MG63 (cell line): ENCODE measurements around the gene ADARB2. TPM values are rescaled to one million over a fixed set of nuclear protein-coding genes. Genes with fewer than 3 reads are reported as not detected.

Source experiments
- DNase-seq: peaks from one replicate; pipeline ENCODE4 v3.0.0-alpha.2; 2020
- H3K27me3 ChIP-seq: fragments of 250-450 bp; sonication (Bioruptor Pico); 2 replicates; pipeline ENCODE4 v1.5.1; 2020; ENCODE audit warnings: mild to moderate bottlenecking, moderate library complexity
- H3K36me3 ChIP-seq: fragments of 250-450 bp; sonication (Bioruptor Pico); 2 replicates; pipeline ENCODE4 v1.5.1; 2020; ENCODE audit warnings: mild to moderate bottlenecking, moderate library complexity
- H3K4me3 ChIP-seq: fragments of 250-450 bp; sonication (Bioruptor Pico); 2 replicates; pipeline ENCODE4 v1.5.1; 2020; ENCODE audit warnings: mild to moderate bottlenecking, moderate library complexity
- H3K9me3 ChIP-seq: fragments of 250-450 bp; sonication (Bioruptor Pico); 2 replicates; pipeline ENCODE4 v1.5.1; 2020; ENCODE audit warnings: mild to moderate bottlenecking, moderate library complexity
- total RNA-seq: library from RNA; depleted of rRNA; stranded (reverse); fragments of >200 nt; shearing (Covaris generic); gene quantifications from 2 replicates; pipeline ENCODE4 v1.2.3, GENCODE V29; 2014; ENCODE audit warnings: low replicate concordance

The ADARB2 gene
- total RNA-seq, 1 experiment from 2014 or later: not detected

- H3K36me3 ChIP-seq: no peaks in the 10 kb centered on the region
- H3K4me3 ChIP-seq: no peak overlapping the region
- no peak for DNase-seq
- no peaks in the 10 kb centered on the region for H3K27me3 ChIP-seq
- no peaks in the 10 kb centered on the region for H3K9me3 ChIP-seq
Observed at GRCh38 chr10:1395481-1396296, 341.6 kb downstream of the ADARB2 start.

GRCh38 chr10:1395025-1395480, 342.3 kb downstream of the ADARB2 start:
- Histone ChIP-seq H3K4me3 (no peak overlapping the region), H3K9me3 (no peaks in the 10 kb centered on the region), H3K36me3 (no peaks in the 10 kb centered on the region), H3K27me3 (no peaks in the 10 kb centered on the region)
- no peak for DNase-seq

- no peak for DNase-seq
- Histone ChIP-seq H3K9me3 (no peaks in the 10 kb centered on the region), H3K36me3 (no peaks in the 10 kb centered on the region)
Observed at GRCh38 chr10:1394155-1394912, 343.0 kb downstream of the ADARB2 start.

GRCh38 chr10:1393481-1393880, 343.8 kb downstream of the ADARB2 start:
- H3K4me3 ChIP-seq: no peak overlapping the region
- no peaks in the 10 kb centered on the region for H3K9me3 ChIP-seq
- H3K36me3 ChIP-seq: no peaks in the 10 kb centered on the region
- no peaks in the 10 kb centered on the region for H3K27me3 ChIP-seq
- no peak for DNase-seq

More at GRCh38 chr10:1394155-1394912, 343.0 kb downstream of the ADARB2 start:
- Histone ChIP-seq H3K27me3 (no peaks in the 10 kb centered on the region), H3K4me3 (no peak overlapping the region)

GRCh38 chr10:1392127-1392526, 345.2 kb downstream of the ADARB2 start:
- no peaks in the 10 kb centered on the region for H3K27me3 ChIP-seq
- no peak for DNase-seq
- no peaks in the 10 kb centered on the region for H3K36me3 ChIP-seq
- H3K4me3 ChIP-seq: no peak overlapping the region
- H3K9me3 ChIP-seq: no peaks in the 10 kb centered on the region

GRCh38 chr10:1390200-1390599, 347.1 kb downstream of the ADARB2 start:
- H3K9me3 ChIP-seq: no peaks in the 10 kb centered on the region
- no peaks in the 10 kb centered on the region for H3K27me3 ChIP-seq
- DNase-seq: no peak
- H3K4me3 ChIP-seq: no peak overlapping the region
- no peaks in the 10 kb centered on the region for H3K36me3 ChIP-seq

GRCh38 chr10:1384026-1384425, 353.3 kb downstream of the ADARB2 start:
- Histone ChIP-seq H3K36me3 (no peaks in the 10 kb centered on the region), H3K9me3 (no peaks in the 10 kb centered on the region), H3K27me3 (peaks cover 40% of the 10 kb centered on the region), H3K4me3 (no peak overlapping the region)
- no peak for DNase-seq

GRCh38 chr10:1382711-1383110, 354.6 kb downstream of the ADARB2 start:
- no peak overlapping the region for H3K4me3 ChIP-seq
- H3K9me3 ChIP-seq: no peaks in the 10 kb centered on the region
- H3K27me3 ChIP-seq: peaks cover 44% of the 10 kb centered on the region
- no peak for DNase-seq
- H3K36me3 ChIP-seq: no peaks in the 10 kb centered on the region

- no peaks in the 10 kb centered on the region for H3K9me3 ChIP-seq
- no peak for DNase-seq
- H3K4me3 ChIP-seq: no peak overlapping the region
- peaks cover 44% of the 10 kb centered on the region for H3K27me3 ChIP-seq
- H3K36me3 ChIP-seq: no peaks in the 10 kb centered on the region
Observed at GRCh38 chr10:1381339-1381738, 356.0 kb downstream of the ADARB2 start.

GRCh38 chr10:1380088-1380671, 357.1 kb downstream of the ADARB2 start:
- H3K36me3 ChIP-seq: no peaks in the 10 kb centered on the region
- DNase-seq: no peak
- no peak overlapping the region for H3K4me3 ChIP-seq
- H3K27me3 ChIP-seq: peaks cover 44% of the 10 kb centered on the region
- no peaks in the 10 kb centered on the region for H3K9me3 ChIP-seq

- no peak overlapping the region for H3K4me3 ChIP-seq
- DNase-seq: no peak
- H3K9me3 ChIP-seq: no peaks in the 10 kb centered on the region
Observed at GRCh38 chr10:1379601-1380000, 357.7 kb downstream of the ADARB2 start.

GRCh38 chr10:1378473-1378872, 358.9 kb downstream of the ADARB2 start:
- Histone ChIP-seq H3K27me3 (peaks cover 30% of the 10 kb centered on the region), H3K9me3 (no peaks in the 10 kb centered on the region)
- DNase-seq: no peak

More at GRCh38 chr10:1379601-1380000, 357.7 kb downstream of the ADARB2 start:
- Histone ChIP-seq H3K27me3 (peaks cover 38% of the 10 kb centered on the region), H3K36me3 (no peaks in the 10 kb centered on the region)

GRCh38 chr10:1377740-1378397, 359.5 kb downstream of the ADARB2 start:
- peaks cover 26% of the 10 kb centered on the region for H3K27me3 ChIP-seq
- no peaks in the 10 kb centered on the region for H3K9me3 ChIP-seq
- H3K4me3 ChIP-seq: no peak overlapping the region
- no peak for DNase-seq
- H3K36me3 ChIP-seq: no peaks in the 10 kb centered on the region

More at GRCh38 chr10:1378473-1378872, 358.9 kb downstream of the ADARB2 start:
- no peak overlapping the region for H3K4me3 ChIP-seq
- H3K36me3 ChIP-seq: no peaks in the 10 kb centered on the region

- Histone ChIP-seq H3K9me3 (no peaks in the 10 kb centered on the region), H3K36me3 (no peaks in the 10 kb centered on the region), H3K27me3 (peaks cover 22% of the 10 kb centered on the region), H3K4me3 (no peak overlapping the region)
- no peak for DNase-seq
Observed at GRCh38 chr10:1377231-1377630, 360.1 kb downstream of the ADARB2 start.

- DNase-seq: no peak
- no peak overlapping the region for H3K4me3 ChIP-seq
- peaks cover 20% of the 10 kb centered on the region for H3K27me3 ChIP-seq
- no peaks in the 10 kb centered on the region for H3K36me3 ChIP-seq
- H3K9me3 ChIP-seq: no peaks in the 10 kb centered on the region
Observed at GRCh38 chr10:1376384-1376945, 360.9 kb downstream of the ADARB2 start.

GRCh38 chr10:1375346-1376170, 361.8 kb downstream of the ADARB2 start:
- no peak for DNase-seq
- no peaks in the 10 kb centered on the region for H3K9me3 ChIP-seq
- no peaks in the 10 kb centered on the region for H3K36me3 ChIP-seq
- H3K27me3 ChIP-seq: peaks cover 20% of the 10 kb centered on the region
- no peak overlapping the region for H3K4me3 ChIP-seq
